GM19397 (cell line): Measurements from ENCODE around the gene REPS2.

Experiments
- ATAC-seq: cut with Tn5 transposase; IDR thresholded peaks from one replicate; pipeline ENCODE4 v1.9.1; 2021; ENCODE audit warnings: mild to moderate bottlenecking, moderate library complexity; ENCODE audit not compliant: unreplicated experiment

REPS2 gene

GRCh38 chrX:17192106-17192505, 245.6 kb downstream of the REPS2 start:
- ATAC-seq, result no peak
